Measurements from ENCODE around the gene SMC2. TPM values are rescaled to one million over a fixed set of nuclear protein-coding genes. Genes with fewer than 3 reads are reported as not detected.

Gene SMC2
- total and polyA plus RNA-seq, 11 donors = 1.9 to 22.9 (median 14.8) TPM

- DNase-seq = no peak
- Histone ChIP-seq H3K36me3 (no peaks in the 10 kb centered on the region), H3K9me3 (peaks cover 0 to 12% (median 2%) of the 10 kb centered on the region in 12 donors), H3K4me1 (peaks cover 0 to 7% (median 0%) of the 10 kb centered on the region in 12 donors), H3K27ac (no peak overlapping the region), H3K4me3 (no peak overlapping the region), H3K27me3 (no peaks in the 10 kb centered on the region)
- TF ChIP-seq POLR2A (IDR thresholded peaks at IDR 0.05) = no peak
- TF ChIP-seq, protein P1, sequence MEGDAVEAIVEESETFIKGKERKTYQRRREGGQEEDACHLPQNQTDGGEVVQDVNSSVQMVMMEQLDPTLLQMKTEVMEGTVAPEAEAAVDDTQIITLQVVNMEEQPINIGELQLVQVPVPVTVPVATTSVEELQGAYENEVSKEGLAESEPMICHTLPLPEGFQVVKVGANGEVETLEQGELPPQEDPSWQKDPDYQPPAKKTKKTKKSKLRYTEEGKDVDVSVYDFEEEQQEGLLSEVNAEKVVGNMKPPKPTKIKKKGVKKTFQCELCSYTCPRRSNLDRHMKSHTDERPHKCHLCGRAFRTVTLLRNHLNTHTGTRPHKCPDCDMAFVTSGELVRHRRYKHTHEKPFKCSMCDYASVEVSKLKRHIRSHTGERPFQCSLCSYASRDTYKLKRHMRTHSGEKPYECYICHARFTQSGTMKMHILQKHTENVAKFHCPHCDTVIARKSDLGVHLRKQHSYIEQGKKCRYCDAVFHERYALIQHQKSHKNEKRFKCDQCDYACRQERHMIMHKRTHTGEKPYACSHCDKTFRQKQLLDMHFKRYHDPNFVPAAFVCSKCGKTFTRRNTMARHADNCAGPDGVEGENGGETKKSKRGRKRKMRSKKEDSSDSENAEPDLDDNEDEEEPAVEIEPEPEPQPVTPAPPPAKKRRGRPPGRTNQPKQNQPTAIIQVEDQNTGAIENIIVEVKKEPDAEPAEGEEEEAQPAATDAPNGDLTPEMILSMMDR (IDR thresholded peaks at IDR 0.05) = no peak
- intact Hi-C loops (cut with DNase I) = no loop called here
- no peak for ATAC-seq
These were observed 15.5 kb upstream of the SMC2 start for GRCh38 chr9:104078596-104078995.

GRCh38 chr9:104080983-104081382 lies 13.1 kb upstream of the SMC2 start:
- H3K27me3 ChIP-seq = no peaks in the 10 kb centered on the region
- peaks cover 0 to 12% (median 2%) of the 10 kb centered on the region in 12 donors for H3K9me3 ChIP-seq
- TF ChIP-seq, protein P1 (IDR thresholded peaks at IDR 0.05) = no peak
- TF ChIP-seq POLR2A (IDR thresholded peaks at IDR 0.05) = no peak
- ATAC-seq (no peak), DNase-seq (no peak)
- no peak overlapping the region for H3K27ac ChIP-seq
- H3K36me3 ChIP-seq = no peaks in the 10 kb centered on the region
- H3K4me3 ChIP-seq = no peak overlapping the region
- no peaks in the 10 kb centered on the region for H3K4me1 ChIP-seq
- intact Hi-C loops (cut with DNase I) = no loop called here

DNA sequence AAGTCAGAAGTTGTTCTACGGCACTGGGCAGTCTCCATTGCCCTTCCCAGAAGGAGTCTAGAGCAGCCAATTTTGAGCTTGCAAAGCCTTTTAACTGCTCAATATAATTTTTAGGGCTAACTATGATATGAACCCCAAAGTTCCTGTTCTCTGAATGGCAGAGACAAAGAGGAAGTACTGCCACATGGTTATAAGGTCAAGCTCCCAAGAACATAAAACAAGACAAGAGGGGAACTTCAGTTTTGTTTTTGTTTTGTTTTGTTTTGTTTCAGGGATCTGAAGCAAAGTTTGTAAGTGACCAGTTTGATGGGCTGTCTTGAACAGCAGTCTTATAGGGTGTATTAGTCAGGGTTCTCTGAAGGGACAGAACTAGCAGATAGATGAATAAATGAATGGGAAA lies 11.9 kb upstream of the SMC2 start:
- H3K36me3 ChIP-seq = no peaks in the 10 kb centered on the region
- ATAC-seq = no peak
- peak overlapping the region in 1 of 12 donors; percentile 11 for H3K27ac ChIP-seq
- H3K27me3 ChIP-seq = no peaks in the 10 kb centered on the region
- H3K9me3 ChIP-seq = peaks cover 0 to 12% (median 2%) of the 10 kb centered on the region in 12 donors
- no peak for DNase-seq
- TF ChIP-seq POLR2A (IDR thresholded peaks at IDR 0.05) = no peak
- TF ChIP-seq, protein P1 (IDR thresholded peaks at IDR 0.05) = no peak
- no peak overlapping the region for H3K4me3 ChIP-seq
- WGBS, 4 donors = 82 to 92% (median 89%) methylated on average over 1 of the region's 1 CpG
- no peaks in the 10 kb centered on the region for H3K4me1 ChIP-seq
- intact Hi-C loops (cut with DNase I) = no loop called here

DNA sequence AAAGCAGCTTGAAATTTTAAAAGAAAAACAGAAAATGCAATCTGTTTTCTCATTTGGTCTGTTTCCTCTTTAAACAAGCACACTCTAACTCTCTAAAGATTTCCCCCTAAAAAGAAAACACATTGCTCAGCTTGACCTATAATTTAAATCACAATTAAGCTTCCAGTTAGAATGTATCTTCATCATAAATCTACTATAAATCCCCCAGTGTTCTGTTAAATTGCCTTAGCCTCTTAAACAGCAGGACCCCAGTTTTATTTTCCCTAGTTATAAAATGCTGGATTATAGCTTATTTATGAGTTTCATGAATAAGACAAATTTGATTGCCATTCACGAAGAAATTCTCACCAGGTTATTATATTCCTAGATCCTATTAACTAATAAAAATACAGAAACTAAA lies 8.6 kb upstream of the SMC2 start:
- intact Hi-C loops (cut with DNase I) = no loop called here
- TF ChIP-seq POLR2A (IDR thresholded peaks at IDR 0.05) = no peak

GRCh38 chr9:104087894-104088293 lies 6.2 kb upstream of the SMC2 start:
- no peaks in the 10 kb centered on the region for H3K27me3 ChIP-seq
- 82 to 88% (median 87%) methylated on average over 3 of the region's 3 CpGs for WGBS, 4 donors
- no peak for ATAC-seq

More for the DNA sequence above, 8.6 kb upstream of the SMC2 start:
- Histone ChIP-seq H3K27me3 (no peaks in the 10 kb centered on the region), H3K4me1 (no peaks in the 10 kb centered on the region), H3K4me3 (no peak overlapping the region), H3K9me3 (peaks cover 0 to 10% (median 2%) of the 10 kb centered on the region in 12 donors), H3K36me3 (no peaks in the 10 kb centered on the region), H3K27ac (no peak overlapping the region)
- ATAC-seq (no peak), DNase-seq (no peak)
- WGBS, 4 donors = 80 to 92% (median 82%) methylated on average over 1 of the region's 1 CpG

More at GRCh38 chr9:104087894-104088293, 6.2 kb upstream of the SMC2 start:
- no peaks in the 10 kb centered on the region for H3K9me3 ChIP-seq
- no peak for DNase-seq
- TF ChIP-seq, protein P1 (IDR thresholded peaks at IDR 0.05) = peak in 1 of 12 donors; percentile 22
- no peak for TF ChIP-seq POLR2A (IDR thresholded peaks at IDR 0.05)
- no peak overlapping the region for H3K4me3 ChIP-seq
- no peak overlapping the region for H3K27ac ChIP-seq
- H3K4me1 ChIP-seq = peaks cover 2 to 23% (median 10%) of the 10 kb centered on the region in 12 donors
- intact Hi-C loops (cut with DNase I) = no loop called here
- no peaks in the 10 kb centered on the region for H3K36me3 ChIP-seq

All from heart left ventricle (tissue), 16 donors.